GM12801 (cell line): ENCODE results near the gene WASF1.

Experiments used
- TF ChIP-seq, protein P1 (sequence below): IDR thresholded peaks from one replicate; pipeline ENCODE4 v1.5.1; 2011; ENCODE audit warnings: control low read depth; ENCODE audit not compliant: insufficient read length; ENCODE audit errors: extremely low read depth

The WASF1 gene

GRCh38 chr6:110128418-110128817 is 51.1 kb downstream of the WASF1 start:
- TF ChIP-seq, protein P1, sequence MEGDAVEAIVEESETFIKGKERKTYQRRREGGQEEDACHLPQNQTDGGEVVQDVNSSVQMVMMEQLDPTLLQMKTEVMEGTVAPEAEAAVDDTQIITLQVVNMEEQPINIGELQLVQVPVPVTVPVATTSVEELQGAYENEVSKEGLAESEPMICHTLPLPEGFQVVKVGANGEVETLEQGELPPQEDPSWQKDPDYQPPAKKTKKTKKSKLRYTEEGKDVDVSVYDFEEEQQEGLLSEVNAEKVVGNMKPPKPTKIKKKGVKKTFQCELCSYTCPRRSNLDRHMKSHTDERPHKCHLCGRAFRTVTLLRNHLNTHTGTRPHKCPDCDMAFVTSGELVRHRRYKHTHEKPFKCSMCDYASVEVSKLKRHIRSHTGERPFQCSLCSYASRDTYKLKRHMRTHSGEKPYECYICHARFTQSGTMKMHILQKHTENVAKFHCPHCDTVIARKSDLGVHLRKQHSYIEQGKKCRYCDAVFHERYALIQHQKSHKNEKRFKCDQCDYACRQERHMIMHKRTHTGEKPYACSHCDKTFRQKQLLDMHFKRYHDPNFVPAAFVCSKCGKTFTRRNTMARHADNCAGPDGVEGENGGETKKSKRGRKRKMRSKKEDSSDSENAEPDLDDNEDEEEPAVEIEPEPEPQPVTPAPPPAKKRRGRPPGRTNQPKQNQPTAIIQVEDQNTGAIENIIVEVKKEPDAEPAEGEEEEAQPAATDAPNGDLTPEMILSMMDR: no peak

DNA sequence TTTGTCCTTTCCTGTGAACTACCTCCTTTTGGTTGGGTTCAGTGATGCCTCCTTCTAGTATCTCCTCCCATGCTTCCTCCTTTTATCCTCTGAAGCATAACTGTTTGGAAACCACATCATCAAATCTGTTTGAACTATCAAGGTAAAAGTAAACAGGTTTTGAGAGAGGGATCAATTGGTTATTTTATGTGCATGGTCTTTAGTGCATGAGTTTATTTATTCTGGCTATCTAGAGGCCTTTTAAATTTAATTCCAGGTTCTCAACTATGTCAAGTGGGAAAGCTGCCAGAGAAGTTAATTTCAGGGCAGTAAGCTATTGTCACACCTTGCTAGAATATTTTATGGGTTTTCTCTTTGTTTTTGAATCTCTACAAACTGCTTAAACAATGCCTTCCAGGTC is 54.1 kb downstream of the WASF1 start:
- TF ChIP-seq, protein P1: no peak

DNA sequence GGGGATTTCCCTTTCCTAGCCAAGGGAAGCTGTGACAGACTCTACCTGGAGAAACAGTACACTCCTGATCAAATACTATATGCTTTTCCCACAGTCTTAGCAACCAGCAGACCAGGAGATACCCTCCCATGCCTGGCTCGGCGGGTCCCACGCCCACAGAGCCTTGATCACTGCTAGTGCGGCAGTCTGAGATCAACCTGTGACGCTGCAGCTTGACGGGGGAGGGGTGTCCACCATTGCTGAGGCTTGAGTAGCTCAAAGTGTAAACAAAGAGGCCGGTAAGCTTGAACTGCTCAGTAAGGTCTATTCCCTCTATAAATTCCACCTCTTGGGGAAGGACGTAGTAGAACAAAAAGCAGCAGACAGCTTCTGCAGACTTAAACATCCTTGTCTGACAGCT is 63.2 kb downstream of the WASF1 start:
- TF ChIP-seq, protein P1: no peak

- TF ChIP-seq, protein P1: no peak
Observed at GRCh38 chr6:110114004-110114403, 65.5 kb downstream of the WASF1 start.

GRCh38 chr6:110105296-110105695 is 74.2 kb downstream of the WASF1 start:
- TF ChIP-seq, protein P1: no peak

DNA sequence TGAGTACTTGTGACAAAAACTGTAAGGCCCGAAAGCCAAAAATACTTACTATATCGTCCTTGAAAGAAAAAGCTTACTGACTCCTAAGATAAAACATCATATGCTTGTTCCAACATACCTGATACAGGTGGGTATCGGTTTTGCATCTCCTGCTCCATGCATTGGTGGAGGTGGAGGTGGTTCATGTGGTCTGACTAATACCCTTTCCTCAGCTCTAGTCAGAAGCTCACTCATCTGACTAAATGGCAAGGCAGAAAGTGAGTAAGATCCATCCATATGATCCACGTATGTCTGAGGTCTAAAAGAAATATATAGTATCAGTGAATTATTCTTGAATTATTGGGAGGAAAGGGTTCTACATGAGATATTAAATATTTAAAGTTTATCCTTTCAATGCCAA is 76.2 kb downstream of the WASF1 start:
- TF ChIP-seq, protein P1: no peak

DNA sequence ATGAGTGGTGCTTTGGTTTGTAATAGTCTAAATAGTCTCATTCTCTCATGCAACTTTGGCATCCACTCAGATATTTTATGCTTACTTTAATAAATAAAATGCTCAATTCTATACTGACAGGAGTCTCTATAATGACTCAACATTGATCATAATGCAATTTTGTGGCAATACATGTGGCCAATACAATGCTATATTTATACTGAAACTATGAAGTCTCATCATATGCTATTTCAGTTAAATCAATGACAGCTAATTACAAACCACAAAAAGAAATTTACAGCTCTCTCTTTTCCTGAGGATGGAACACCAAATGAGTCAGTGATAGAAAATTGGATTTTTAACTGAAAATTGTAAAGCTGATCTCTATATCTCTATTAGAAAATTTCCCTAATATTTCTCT is 77.1 kb downstream of the WASF1 start:
- TF ChIP-seq, protein P1: no peak

- TF ChIP-seq, protein P1: no peak
Observed at GRCh38 chr6:110101885-110102284, 77.6 kb downstream of the WASF1 start.
